CD4-positive, alpha-beta T cell treated with Interferon gamma for 1 hour (primary cell): ENCODE measurements around the gene RDM1.
"Not testable (repeated sequence)": the region's sequence is repeated elsewhere in the genome, so short reads cannot be mapped to it uniquely, and the experiment has no call there.

Experiments used
- DNase-seq: peaks from one replicate; pipeline ENCODE4 v3.0.0-alpha.2; 2020

The RDM1 gene

GRCh38 chr17:35897772-35898171 is 32.8 kb downstream of the RDM1 start:
- DNase-seq, result not testable (repeated sequence)

- DNase-seq, result peak; percentile 50
Observed at GRCh38 chr17:35895636-35896587, 34.7 kb downstream of the RDM1 start.

GRCh38 chr17:35894206-35894605 is 36.4 kb downstream of the RDM1 start:
- no peak for DNase-seq

- no peak for DNase-seq
Observed at GRCh38 chr17:35893751-35894150, 36.8 kb downstream of the RDM1 start.

- peak; percentile 45 for DNase-seq
Observed at GRCh38 chr17:35892091-35893035, 38.2 kb downstream of the RDM1 start.

GRCh38 chr17:35891269-35891668 is 39.3 kb downstream of the RDM1 start:
- DNase-seq, result no peak

- DNase-seq, result peak; percentile 61
Observed at GRCh38 chr17:35890774-35891155, 39.8 kb downstream of the RDM1 start.

- no peak for DNase-seq
Observed at GRCh38 chr17:35889818-35890773, 40.5 kb downstream of the RDM1 start.

GRCh38 chr17:35889241-35889640 is 41.3 kb downstream of the RDM1 start:
- no peak for DNase-seq

GRCh38 chr17:35879773-35880654 is 50.6 kb downstream of the RDM1 start, which contains the start of gene CCL5:
CCL5 (minus strand) TSS chr17:35880360.
- peak; percentile 83 for DNase-seq

GRCh38 chr17:35878361-35878760 is 52.2 kb downstream of the RDM1 start:
- no peak for DNase-seq

- no peak for DNase-seq
Observed at GRCh38 chr17:35877345-35878029, 53.1 kb downstream of the RDM1 start.

- no peak for DNase-seq
Observed at GRCh38 chr17:35876534-35876933, 54.0 kb downstream of the RDM1 start.

GRCh38 chr17:35875800-35876139 is 54.8 kb downstream of the RDM1 start:
- no peak for DNase-seq

GRCh38 chr17:35875072-35875799 is 55.3 kb downstream of the RDM1 start:
- DNase-seq, result no peak

- no peak for DNase-seq
Observed at GRCh38 chr17:35872196-35872980, 58.2 kb downstream of the RDM1 start.

- DNase-seq, result peak; percentile 20
Observed at GRCh38 chr17:35870906-35871819, 59.4 kb downstream of the RDM1 start.

GRCh38 chr17:35868737-35869136 is 61.8 kb downstream of the RDM1 start, which contains the start of gene HEATR9:
HEATR9 (minus strand) TSS chr17:35868891; CDS start chr17:35868742, 149 bp downstream.
- DNase-seq, result no peak
